DMS 273 treated with DMSO at 0.1 percent for 48 hours (cell line): Measurements from ENCODE around the gene FBXO46.
A peak's percentile ranks its signal among the peaks of the same experiment; 100 is the strongest.

Experiments used
- DNase-seq: peaks from one replicate; lab custom pipeline; 2025; lab: John Stamatoyannopoulos, UW

The FBXO46 gene

DNA sequence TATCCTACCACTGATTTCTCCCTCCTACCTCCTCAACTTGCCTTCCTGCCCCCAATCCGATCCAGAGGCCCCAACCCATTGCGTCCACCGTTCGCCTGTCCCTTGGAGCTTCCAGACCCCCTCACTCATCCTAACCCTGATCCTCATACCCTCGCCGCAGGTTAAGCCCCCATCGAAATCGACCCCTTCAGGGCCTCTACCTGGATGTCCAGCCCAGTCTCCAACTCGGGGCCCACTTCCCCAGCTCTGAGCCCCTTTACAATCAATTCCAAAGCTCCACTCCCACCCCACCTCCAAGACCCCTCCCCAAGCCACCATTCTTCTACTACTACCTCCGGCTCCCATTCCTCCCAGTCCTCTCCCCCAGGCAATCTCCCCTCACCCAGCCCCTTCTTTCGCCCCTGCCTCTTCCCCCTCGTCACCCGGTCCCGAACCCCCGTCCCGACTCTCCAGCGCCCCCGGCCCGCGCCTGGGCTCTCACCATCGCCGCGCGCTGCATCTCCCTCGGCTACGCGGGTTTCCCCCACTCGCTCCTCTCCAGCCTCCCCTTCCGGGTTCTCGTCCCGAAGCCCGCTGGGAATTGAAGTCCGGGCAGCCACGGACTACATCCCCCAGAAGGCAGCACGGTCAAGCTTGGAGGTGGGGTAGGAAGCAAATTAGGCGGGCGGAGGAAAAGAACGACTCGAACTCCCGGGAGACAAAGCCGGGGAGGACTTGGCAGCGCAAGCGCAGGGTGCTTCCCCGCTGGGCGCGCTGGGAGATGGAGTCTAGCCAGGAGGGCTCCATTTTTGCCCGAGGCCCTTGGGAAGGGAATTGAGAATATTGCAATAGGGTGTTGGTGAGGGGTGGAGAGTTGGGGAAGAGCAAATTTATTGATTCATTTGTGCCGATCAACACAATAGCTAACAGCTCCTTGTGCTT is at the start of gene FBXO46:
FBXO46 (minus strand) TSS at position 529 of the 921 bp plus-strand sequence. CDS start 17,401 bp downstream, outside the sequence.
- DNase-seq: peak; percentile 98

- DNase-seq: no peak
Observed at GRCh38 chr19:45780146-45780447, 49.4 kb upstream of the FBXO46 start.

GRCh38 chr19:45779231-45780145 is 48.8 kb upstream of the FBXO46 start:
- DNase-seq: no peak

GRCh38 chr19:45778010-45778661 is 47.4 kb upstream of the FBXO46 start:
- no peak for DNase-seq

DNA sequence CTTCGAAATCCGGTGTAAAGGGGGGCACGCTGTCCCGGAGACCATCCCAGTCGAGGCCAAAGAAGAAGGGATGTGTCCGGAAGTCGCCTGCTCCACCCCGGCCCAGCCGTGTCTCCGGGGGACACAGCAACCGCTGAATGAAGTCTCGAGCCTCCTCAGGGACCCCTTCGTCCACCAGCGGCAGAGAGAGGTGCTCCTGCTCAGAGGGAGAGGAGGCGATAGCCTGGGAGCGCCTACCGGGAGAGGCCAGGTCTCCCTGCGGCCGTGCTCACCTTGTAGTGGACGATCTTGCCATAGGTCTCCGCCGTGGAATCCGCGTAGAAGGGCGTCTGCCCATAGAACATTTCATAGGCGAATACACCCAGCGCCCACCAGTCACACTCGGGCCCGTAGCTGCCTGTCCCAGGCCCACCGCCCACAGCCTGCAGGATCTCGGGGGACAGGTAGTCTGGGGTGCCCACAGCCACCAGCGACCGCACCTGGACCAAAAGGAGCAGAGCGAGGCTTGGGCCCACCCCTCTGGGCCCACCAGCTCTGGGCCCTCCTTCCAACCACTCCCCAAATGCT is 46.8 kb upstream of the FBXO46 start:
- DNase-seq: no peak

DNA sequence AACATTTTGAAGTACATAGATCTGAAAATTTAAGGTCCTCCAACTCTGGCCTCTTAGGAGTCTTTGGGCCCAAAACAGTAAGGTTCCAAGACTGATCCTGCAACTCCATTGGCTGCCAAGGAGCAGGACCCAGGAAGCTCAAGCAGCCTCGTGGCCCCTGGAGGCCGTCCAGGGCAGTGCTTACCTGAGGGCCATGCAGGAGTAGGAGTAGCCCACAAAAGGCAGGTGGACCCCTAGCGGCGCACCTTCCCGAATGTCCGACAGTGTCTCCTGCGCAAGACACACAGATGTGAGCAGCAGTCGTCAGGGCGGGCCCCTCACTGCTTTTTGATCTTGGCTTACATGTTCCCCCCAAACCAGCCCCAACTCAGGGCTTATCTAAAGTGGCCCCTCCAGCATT is 44.1 kb upstream of the FBXO46 start:
- DNase-seq: no peak

DNA sequence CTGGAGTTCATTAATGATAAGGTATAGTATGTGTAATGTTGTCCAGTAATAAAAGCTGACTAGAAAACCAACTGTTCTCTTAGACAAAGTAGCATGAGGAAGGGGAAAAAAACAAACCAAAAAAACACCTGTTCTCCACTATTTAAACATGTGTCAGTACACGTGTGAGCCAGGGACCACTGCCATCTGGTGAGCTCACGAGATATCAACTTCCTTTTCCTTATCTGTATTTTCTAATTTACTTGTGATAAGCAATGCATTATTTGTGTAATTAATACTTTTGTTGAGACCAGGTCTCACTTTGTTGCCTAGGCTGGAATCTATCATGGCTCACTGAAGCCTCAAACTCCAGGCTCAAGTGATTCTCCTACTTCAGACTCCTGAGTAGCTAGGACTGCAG is 42.7 kb upstream of the FBXO46 start:
- no peak for DNase-seq

GRCh38 chr19:45772912-45773311 is 42.2 kb upstream of the FBXO46 start:
- no peak for DNase-seq

DNA sequence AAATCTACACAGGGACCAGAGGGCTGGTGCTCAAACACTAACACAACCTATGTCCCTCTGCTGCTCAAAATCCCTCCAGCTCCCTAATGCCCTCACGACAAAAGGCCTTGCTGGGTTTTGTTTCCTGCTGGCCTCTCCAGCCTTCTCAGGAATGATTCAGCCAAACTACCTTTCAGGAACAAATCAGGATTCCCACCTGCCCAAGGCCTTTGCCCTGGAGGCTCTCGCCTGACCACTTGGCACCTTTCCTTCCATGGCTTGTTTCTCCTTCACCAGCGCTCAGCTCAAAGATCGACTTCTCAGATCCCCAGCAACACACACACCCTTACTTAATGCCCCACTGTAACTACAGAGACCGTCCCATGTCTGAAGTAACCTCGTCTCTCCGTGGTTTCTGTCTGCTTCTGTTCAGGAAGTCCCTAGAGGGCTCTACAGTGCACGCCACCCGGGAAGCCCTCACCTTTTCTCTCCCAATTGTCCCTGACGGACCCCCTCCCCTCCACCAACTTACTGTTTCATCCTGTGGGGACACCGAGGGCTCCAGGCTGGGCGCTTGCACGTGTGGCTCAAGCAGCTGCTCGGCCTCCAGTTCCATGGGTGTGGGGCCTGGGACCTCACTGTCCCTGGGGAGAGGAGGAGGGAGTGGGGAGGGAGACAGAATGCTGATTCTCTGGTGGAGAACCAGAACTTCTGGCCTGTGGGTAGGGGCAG is 41.6 kb upstream of the FBXO46 start:
- no peak for DNase-seq

- DNase-seq: no peak
Observed at GRCh38 chr19:45771311-45771933, 40.7 kb upstream of the FBXO46 start.

- DNase-seq: peak; percentile 82
Observed at GRCh38 chr19:45770192-45771101, 39.8 kb upstream of the FBXO46 start.

DNA sequence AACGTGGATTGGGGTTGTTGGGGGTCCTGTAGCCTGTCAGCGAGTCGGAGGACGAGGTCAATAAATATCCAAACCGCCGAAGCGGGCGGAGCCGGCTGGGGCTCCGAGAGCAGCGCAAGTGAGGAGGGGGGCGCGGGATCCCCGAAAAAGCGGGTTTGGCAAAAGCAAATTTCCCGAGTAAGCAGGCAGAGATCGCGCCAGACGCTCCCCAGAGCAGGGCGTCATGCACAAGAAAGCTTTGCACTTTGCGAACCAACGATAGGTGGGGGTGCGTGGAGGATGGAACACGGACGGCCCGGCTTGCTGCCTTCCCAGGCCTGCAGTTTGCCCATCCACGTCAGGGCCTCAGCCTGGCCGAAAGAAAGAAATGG is 39.1 kb upstream of the FBXO46 start:
- DNase-seq: no peak

DNA sequence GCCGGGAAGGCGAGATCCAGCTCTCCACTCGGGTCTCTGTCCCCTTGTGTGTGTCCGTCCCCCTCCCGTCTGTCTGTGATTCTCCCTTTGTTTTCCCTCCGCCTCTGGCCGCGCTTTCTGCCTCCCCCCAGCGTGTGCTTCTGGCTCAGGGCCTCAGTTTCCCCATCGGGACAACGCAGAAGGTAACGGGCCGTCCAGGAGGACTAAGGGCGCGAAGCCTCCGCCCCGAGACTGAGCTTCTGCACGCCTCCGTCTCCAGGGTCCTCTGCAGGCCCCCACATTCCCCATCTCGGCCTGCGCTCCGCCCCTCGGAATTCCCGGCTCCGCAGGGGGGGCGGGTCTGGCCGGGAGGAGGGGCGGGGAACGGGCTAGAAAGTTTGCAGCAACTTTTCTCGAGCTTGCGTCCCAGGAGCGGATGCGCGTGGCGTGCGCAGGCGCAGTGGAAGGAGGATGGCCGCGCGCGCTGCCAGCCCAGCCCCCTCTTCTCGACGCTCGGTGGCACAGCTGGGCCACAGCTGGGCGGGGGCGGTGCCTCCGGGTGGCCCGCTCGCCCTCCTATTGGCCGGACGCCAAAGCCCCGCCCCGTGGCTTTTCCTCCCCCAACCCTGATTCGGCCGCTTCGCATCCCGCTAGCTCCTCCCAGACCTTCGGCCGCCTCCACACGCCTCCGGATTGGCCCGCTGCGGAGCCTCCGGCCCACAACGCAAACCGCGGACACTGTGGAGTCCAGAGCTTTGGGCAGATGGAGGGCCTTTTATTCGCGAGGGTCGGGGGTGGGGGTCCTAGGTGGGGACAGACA is 38.5 kb upstream of the FBXO46 start, which contains the start of gene SIX5:
SIX5 (minus strand) TSS at position 269 of the 799 bp plus-strand sequence. CDS start 408 bp downstream, outside the sequence.
- peak; percentile 92 for DNase-seq

DNA sequence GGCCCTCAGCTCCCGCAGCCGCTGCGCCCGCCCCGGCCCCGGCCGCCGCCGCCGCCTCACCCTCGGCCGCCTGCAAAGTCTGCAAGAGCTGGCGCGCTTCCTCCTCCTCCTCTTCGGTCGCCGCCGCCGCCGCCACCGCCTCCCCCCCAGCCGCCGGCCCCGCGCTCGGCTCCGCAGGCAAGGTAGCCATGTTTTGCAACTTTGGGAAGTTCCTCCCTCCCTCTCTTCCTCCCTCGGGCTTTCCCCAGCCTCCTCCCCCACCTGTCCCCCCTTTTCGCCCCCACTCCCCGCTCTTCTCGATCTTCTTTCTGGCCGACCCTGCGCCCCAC is 37.9 kb upstream of the FBXO46 start:
- peak; percentile 36 for DNase-seq

DNA sequence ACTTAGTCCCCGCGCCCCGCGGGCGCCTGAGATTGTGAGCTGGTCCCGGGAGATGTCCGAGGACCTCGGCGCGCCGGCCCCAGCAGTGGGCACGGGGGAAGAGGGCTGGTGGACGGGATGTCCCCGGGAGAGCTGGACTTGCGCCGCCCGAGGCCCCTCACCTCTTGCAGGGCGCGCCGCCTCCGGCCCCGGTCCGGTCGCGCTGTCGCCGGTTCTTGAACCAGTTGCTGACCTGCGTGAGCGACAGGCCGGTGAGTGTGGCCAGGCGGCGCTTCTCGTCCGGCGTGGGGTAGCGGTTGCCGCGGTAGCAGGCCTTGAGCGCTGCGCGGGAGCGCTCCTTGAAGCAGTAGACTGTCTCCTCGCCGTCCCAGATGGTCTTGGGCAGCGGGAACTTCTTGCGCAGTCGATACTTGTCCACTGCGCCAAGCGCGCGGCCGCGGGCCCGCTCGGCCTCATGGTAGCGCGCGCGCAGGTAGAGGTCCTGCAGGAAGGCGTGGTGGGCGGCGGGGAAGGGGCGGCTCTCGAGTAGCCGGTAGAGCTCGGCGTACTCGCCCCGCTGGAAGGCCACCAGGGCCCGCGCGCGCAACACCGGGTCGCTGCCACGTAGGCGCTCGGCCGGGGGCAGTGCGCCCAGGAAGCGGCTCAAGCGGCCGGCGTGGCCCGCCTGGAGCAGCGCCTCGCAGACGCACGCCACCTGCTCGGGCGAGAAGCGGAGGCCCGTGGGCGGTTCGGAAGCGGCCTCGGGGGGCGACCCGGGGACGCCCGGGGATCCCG is 37.4 kb upstream of the FBXO46 start:
- DNase-seq: peak; percentile 32

DNA sequence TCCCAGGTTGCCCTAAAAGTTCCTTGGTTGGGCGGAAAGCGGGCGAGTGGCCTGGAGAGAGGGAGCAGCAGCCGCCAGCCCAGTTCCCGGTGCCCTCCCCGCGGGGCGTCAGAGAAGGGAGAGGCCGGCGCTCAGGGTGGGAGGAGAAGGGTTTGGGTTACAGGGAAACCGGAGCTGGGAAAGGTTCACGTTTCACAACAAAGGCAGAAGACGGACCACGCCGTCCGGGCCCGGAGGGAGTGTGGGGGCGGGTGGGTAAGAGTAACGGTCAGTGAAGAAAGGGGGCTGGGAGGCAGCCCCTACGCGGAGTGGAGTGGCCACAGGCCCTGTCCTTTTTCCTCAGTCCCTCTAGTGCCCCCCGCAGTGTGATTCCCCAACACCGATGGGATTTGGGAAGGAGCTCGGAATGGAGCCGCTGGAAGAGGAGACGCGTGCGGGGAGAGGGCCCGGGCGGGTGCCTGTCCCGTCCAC is 36.7 kb upstream of the FBXO46 start:
- peak; percentile 53 for DNase-seq

- no peak for DNase-seq
Observed at GRCh38 chr19:45766869-45767346, 36.2 kb upstream of the FBXO46 start.

DNA sequence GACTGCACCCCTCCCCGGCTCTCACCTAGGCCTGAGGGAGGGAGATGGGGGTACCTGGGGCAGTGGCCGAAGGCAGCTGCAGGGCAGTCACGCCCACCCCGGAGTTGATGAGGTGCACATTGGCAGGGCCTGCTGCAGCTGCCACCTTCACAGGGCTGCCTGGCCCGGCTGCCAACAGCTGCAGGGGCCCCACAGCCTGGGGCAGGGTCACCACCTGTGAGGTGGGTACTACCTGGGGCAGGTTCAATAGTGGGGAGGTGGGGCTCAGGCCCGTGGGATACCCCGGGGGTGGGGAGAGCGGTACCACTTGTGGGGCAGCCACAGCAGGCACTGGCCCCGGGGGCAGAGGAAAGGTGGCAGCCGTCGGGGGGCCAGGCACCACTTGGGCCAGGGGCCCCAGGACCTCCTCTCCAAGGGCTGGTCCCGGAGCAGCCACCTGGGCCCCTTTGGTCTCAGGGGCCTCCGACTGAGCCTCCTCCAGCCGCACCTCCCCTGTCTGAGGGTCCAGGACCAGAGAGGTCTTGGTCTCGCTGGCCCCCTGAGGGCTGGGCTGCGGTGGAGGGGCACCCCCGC is 35.7 kb upstream of the FBXO46 start:
- DNase-seq: no peak
